NCI-H1048 (cell line): ENCODE data around the gene CTSO.
"Not testable (repeated sequence)": the region's sequence is repeated elsewhere in the genome, so short reads cannot be mapped to it uniquely, and the experiment has no call there.

ENCODE experiments used
- DNase-seq: peaks from one replicate; lab custom pipeline; 2025; lab: John Stamatoyannopoulos, UW

The CTSO gene

GRCh38 chr4:155954118-155954685 lies 536 bp upstream of the CTSO start:
- DNase-seq = no peak

GRCh38 chr4:155952501-155952901 lies 1.2 kb downstream of the CTSO start:
- no peak for DNase-seq

GRCh38 chr4:155950461-155950860 lies 3.2 kb downstream of the CTSO start:
- no peak for DNase-seq

- DNase-seq = no peak
Observed at GRCh38 chr4:155948541-155948940, 5.1 kb downstream of the CTSO start.

GRCh38 chr4:155946486-155946885 lies 7.2 kb downstream of the CTSO start:
- no peak for DNase-seq

GRCh38 chr4:155944516-155944915 lies 9.2 kb downstream of the CTSO start:
- DNase-seq = no peak

GRCh38 chr4:155943605-155944291 lies 9.9 kb downstream of the CTSO start:
- DNase-seq = no peak

- no peak for DNase-seq
Observed at GRCh38 chr4:155941820-155942219, 11.8 kb downstream of the CTSO start.

- no peak for DNase-seq
Observed at GRCh38 chr4:155941085-155941790, 12.4 kb downstream of the CTSO start.

- DNase-seq = no peak
Observed at GRCh38 chr4:155935389-155935986, 18.2 kb downstream of the CTSO start.

- DNase-seq = not testable (repeated sequence)
Observed at GRCh38 chr4:155934634-155935033, 19.0 kb downstream of the CTSO start.

GRCh38 chr4:155931634-155932033 lies 22.0 kb downstream of the CTSO start:
- no peak for DNase-seq

GRCh38 chr4:155930330-155930729 lies 23.3 kb downstream of the CTSO start:
- DNase-seq = no peak

- no peak for DNase-seq
Observed at GRCh38 chr4:155929833-155930232, 23.8 kb downstream of the CTSO start.

GRCh38 chr4:155924637-155925036 lies 29.0 kb downstream of the CTSO start:
- DNase-seq = no peak

- no peak for DNase-seq
Observed at GRCh38 chr4:155921597-155921996, 32.1 kb downstream of the CTSO start.

- DNase-seq = no peak
Observed at GRCh38 chr4:155914782-155915181, 38.9 kb downstream of the CTSO start.

GRCh38 chr4:155911905-155912304 lies 41.8 kb downstream of the CTSO start:
- DNase-seq = no peak

GRCh38 chr4:155909615-155910226 lies 43.9 kb downstream of the CTSO start:
- DNase-seq = no peak

- DNase-seq = no peak
Observed at GRCh38 chr4:155908187-155909139, 45.2 kb downstream of the CTSO start.

GRCh38 chr4:155907556-155907955 lies 46.1 kb downstream of the CTSO start:
- DNase-seq = no peak
